ENCODE data around the gene TMPRSS6. TPM values are rescaled to one million over a fixed set of nuclear protein-coding genes. Genes with fewer than 3 reads are reported as not detected.

Gene TMPRSS6
- total RNA-seq, 4 donors from 2014 or later = not detected

GRCh38 chr22:37069719-37070118, 39.8 kb downstream of the TMPRSS6 start:
- no peaks in the 10 kb centered on the region for H3K36me3 ChIP-seq
- H3K27me3 ChIP-seq = peaks cover 0 to 84% (median 28%) of the 10 kb centered on the region in 4 donors
- H3K9me3 ChIP-seq = no peaks in the 10 kb centered on the region
- no peak overlapping the region for H3K4me3 ChIP-seq
- no peak overlapping the region for H3K27ac ChIP-seq (replicated peaks in 1 of 4)
- TF ChIP-seq, protein P1, sequence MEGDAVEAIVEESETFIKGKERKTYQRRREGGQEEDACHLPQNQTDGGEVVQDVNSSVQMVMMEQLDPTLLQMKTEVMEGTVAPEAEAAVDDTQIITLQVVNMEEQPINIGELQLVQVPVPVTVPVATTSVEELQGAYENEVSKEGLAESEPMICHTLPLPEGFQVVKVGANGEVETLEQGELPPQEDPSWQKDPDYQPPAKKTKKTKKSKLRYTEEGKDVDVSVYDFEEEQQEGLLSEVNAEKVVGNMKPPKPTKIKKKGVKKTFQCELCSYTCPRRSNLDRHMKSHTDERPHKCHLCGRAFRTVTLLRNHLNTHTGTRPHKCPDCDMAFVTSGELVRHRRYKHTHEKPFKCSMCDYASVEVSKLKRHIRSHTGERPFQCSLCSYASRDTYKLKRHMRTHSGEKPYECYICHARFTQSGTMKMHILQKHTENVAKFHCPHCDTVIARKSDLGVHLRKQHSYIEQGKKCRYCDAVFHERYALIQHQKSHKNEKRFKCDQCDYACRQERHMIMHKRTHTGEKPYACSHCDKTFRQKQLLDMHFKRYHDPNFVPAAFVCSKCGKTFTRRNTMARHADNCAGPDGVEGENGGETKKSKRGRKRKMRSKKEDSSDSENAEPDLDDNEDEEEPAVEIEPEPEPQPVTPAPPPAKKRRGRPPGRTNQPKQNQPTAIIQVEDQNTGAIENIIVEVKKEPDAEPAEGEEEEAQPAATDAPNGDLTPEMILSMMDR (IDR thresholded peaks at IDR 0.05) = no peak
- TF ChIP-seq POLR2AphosphoS5 (IDR thresholded peaks at IDR 0.05) (no peak), EP300 (IDR thresholded peaks at IDR 0.05) (no peak), POLR2A (IDR thresholded peaks at IDR 0.05; ENCODE audit: low read depth) (no peak)
- H3K4me1 ChIP-seq = peaks cover 0 to 4% (median 0%) of the 10 kb centered on the region in 4 donors
- 74% methylated on average over 9 of the region's 9 CpGs for WGBS
- intact Hi-C loops (cut with DNase I) = loop anchor here (10.0 kb wide), 1 partner anchor 135 kb away; no protein-coding TSS in a partner anchor
- no peak for DNase-seq (ENCODE audit: extremely low spot score)

GRCh38 chr22:37069319-37069718, 40.2 kb downstream of the TMPRSS6 start:
- intact Hi-C loops (cut with DNase I) = no loop called here
- TF ChIP-seq, protein P1 (IDR thresholded peaks at IDR 0.05) = no peak
- no peak for TF ChIP-seq POLR2AphosphoS5 (IDR thresholded peaks at IDR 0.05)
- TF ChIP-seq POLR2A (IDR thresholded peaks at IDR 0.05; ENCODE audit: low read depth) = no peak
- no peak for TF ChIP-seq EP300 (IDR thresholded peaks at IDR 0.05)
- no peak for DNase-seq (ENCODE audit: extremely low spot score)
- peaks cover 0 to 80% (median 28%) of the 10 kb centered on the region in 4 donors for H3K27me3 ChIP-seq
- no peak overlapping the region for H3K27ac ChIP-seq (replicated peaks in 1 of 4)
- H3K4me3 ChIP-seq = no peak overlapping the region
- no peaks in the 10 kb centered on the region for H3K36me3 ChIP-seq
- 36% methylated on average over 6 of the region's 11 CpGs for WGBS
- H3K4me1 ChIP-seq = peaks cover 0 to 4% (median 0%) of the 10 kb centered on the region in 4 donors
- H3K9me3 ChIP-seq = no peaks in the 10 kb centered on the region

DNA sequence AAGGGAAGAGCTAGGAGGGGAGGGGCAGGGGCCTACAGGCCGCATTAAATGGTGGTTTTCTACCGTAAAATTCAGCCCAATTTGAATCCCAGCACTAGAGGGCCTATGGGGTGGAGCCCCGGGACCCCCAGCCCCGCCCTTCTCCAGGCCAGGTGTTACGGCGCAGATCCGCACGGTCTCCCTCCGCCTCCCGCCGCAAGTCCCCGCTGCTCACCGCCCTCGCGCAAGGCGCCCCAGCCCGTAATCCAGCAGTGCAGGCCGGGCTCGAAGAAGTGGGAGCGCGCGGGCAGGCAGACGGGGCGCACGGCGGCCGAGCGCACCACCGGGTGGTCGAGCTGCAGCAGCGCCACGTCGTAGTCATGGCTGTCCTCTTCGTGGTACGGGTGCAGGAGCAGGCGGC, 40.7 kb downstream of the TMPRSS6 start:
- Histone ChIP-seq H3K36me3 (no peaks in the 10 kb centered on the region), H3K27me3 (peaks cover 0 to 76% (median 28%) of the 10 kb centered on the region in 4 donors), H3K4me1 (peaks cover 0 to 4% (median 0%) of the 10 kb centered on the region in 4 donors), H3K4me3 (no peak overlapping the region), H3K9me3 (no peaks in the 10 kb centered on the region), H3K27ac (replicated peaks in 1 of 4) (no peak overlapping the region)
- TF ChIP-seq POLR2A (IDR thresholded peaks at IDR 0.05; ENCODE audit: low read depth) = no peak
- TF ChIP-seq POLR2AphosphoS5 (IDR thresholded peaks at IDR 0.05) = no peak
- TF ChIP-seq EP300 (IDR thresholded peaks at IDR 0.05) = no peak
- TF ChIP-seq, protein P1 (IDR thresholded peaks at IDR 0.05) = no peak
- 7% methylated on average over 14 of the region's 36 CpGs for WGBS
- DNase-seq (ENCODE audit: extremely low spot score) = no peak
- intact Hi-C loops (cut with DNase I) = no loop called here

DNA sequence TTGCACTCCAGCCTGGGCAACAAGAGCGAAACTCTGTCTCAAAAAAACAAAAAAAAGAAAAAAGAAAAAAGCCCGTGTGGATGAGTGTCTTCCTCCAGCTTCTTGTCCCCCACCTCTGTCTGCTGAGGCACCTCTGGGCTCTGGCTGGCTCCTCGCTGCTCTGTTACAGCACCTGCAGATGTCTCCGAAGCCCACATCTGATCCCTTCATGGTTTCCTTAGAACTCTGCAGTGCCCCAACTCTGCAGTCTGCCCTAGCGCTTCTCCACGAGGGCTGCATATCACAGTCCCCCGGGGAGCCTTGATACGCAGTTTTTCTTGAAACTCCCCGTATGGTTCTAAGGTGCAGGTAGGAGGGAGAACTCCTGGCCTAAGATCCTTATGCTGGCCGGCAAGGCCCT, 42.1 kb downstream of the TMPRSS6 start:
- WGBS = 70% methylated on average over 10 of the region's 10 CpGs
- TF ChIP-seq POLR2AphosphoS5 (IDR thresholded peaks at IDR 0.05) = no peak
- TF ChIP-seq EP300 (IDR thresholded peaks at IDR 0.05) = no peak
- no peak for TF ChIP-seq POLR2A (IDR thresholded peaks at IDR 0.05; ENCODE audit: low read depth)
- TF ChIP-seq, protein P1 (IDR thresholded peaks at IDR 0.05) = no peak
- intact Hi-C loops (cut with DNase I) = no loop called here
- no peak for DNase-seq (ENCODE audit: extremely low spot score)
- Histone ChIP-seq H3K4me1 (peaks cover 0 to 4% (median 0%) of the 10 kb centered on the region in 4 donors), H3K27ac (replicated peaks in 1 of 4) (no peak overlapping the region), H3K36me3 (peaks cover 0 to under 1% (median 0%) of the 10 kb centered on the region in 4 donors), H3K27me3 (peaks cover 0 to 63% (median 28%) of the 10 kb centered on the region in 4 donors), H3K4me3 (no peak overlapping the region), H3K9me3 (no peaks in the 10 kb centered on the region)

- H3K9me3 ChIP-seq = no peaks in the 10 kb centered on the region
- intact Hi-C loops (cut with DNase I) = no loop called here
- H3K27ac ChIP-seq (replicated peaks in 1 of 4) = no peak overlapping the region
- WGBS = 74% methylated on average over 7 of the region's 9 CpGs
- peaks cover 0 to 55% (median 28%) of the 10 kb centered on the region in 4 donors for H3K27me3 ChIP-seq
- no peak overlapping the region for H3K4me3 ChIP-seq
- TF ChIP-seq, protein P1 (IDR thresholded peaks at IDR 0.05) = no peak
- TF ChIP-seq POLR2A (IDR thresholded peaks at IDR 0.05; ENCODE audit: low read depth) (no peak), EP300 (IDR thresholded peaks at IDR 0.05) (no peak), POLR2AphosphoS5 (IDR thresholded peaks at IDR 0.05) (no peak)
- peaks cover 0 to 14% (median 8%) of the 10 kb centered on the region in 4 donors for H3K36me3 ChIP-seq
- DNase-seq (ENCODE audit: extremely low spot score) = no peak
- H3K4me1 ChIP-seq = peaks cover 0 to 4% (median 0%) of the 10 kb centered on the region in 4 donors
Measured at GRCh38 chr22:37065961-37066360, 43.6 kb downstream of the TMPRSS6 start.

All from esophagus muscularis mucosa (tissue), 4 donors.